Epithelial cell of umbilical artery (primary cell): ENCODE measurements around the gene CA9. TPM values are rescaled to one million over a fixed set of nuclear protein-coding genes. Genes with fewer than 3 reads are reported as not detected.

ENCODE experiments used
- total RNA-seq: library from RNA; depleted of rRNA; stranded (reverse); fragments of >200 nt; gene quantifications from 2 replicates; pipeline ENCODE4 v1.2.3, GENCODE V29; 2014

Gene CA9
- total RNA-seq = 0.15 TPM in 1 of 2 replicates, not detected in the other

GRCh38 chr9:35673132-35674024 lies at the start of gene CA9:
TSS of gene CA9 (plus strand) at chr9:35673928. CDS start at chr9:35673960, 32 bp downstream.

GRCh38 chr9:35650341-35651158 lies 23.2 kb upstream of the CA9 start, which contains the start of gene SIT1:
TSS of gene SIT1 (minus strand) at chr9:35650931. CDS start at chr9:35650853, 78 bp downstream.

GRCh38 chr9:35657546-35658136 lies 16.1 kb upstream of the CA9 start, which contains the start of gene RMRP:
TSS of gene RMRP (minus strand) at chr9:35658019.

GRCh38 chr9:35658137-35658967 lies 15.4 kb upstream of the CA9 start, which contains the start of gene CCDC107:
TSS of gene CCDC107 (plus strand) at chr9:35658292. CDS start at chr9:35658380, 88 bp downstream.

GRCh38 chr9:35664531-35665470 lies 8.9 kb upstream of the CA9 start, which contains the start of gene ARHGEF39:
TSS of gene ARHGEF39 (minus strand) at chr9:35665195. CDS start at chr9:35665169, 26 bp downstream.

GRCh38 chr9:35689542-35690293 lies 16.0 kb downstream of the CA9 start, which contains the start of gene TPM2:
TSS of gene TPM2 (minus strand) at chr9:35689925. CDS start at chr9:35689817, 108 bp downstream.

Other genes with a start within 250 kb of the CA9 start
- gene RUSC2, start 183.8 kb upstream of the CA9 start, total RNA-seq = 10.1 and 10.2 TPM in 2 replicates
- 3.6 and 4.7 TPM in 2 replicates for gene TESK1, start 68.7 kb upstream of the CA9 start, total RNA-seq
- not detected in 2 replicates for gene CD72, start 55.5 kb upstream of the CA9 start, total RNA-seq
- gene SIT1, start 23.0 kb upstream of the CA9 start, total RNA-seq = not detected in 2 replicates
- 14,209 and 20,786 TPM in 2 replicates for gene RMRP, start 15.9 kb upstream of the CA9 start, total RNA-seq
- 10.1 and 12.2 TPM in 2 replicates for gene CCDC107, start 15.6 kb upstream of the CA9 start, total RNA-seq
- 0.97 and 1.5 TPM in 2 replicates for gene ARHGEF39, start 8.7 kb upstream of the CA9 start, total RNA-seq
- gene TPM2, start 16.0 kb downstream of the CA9 start, total RNA-seq = 305 and 385 TPM in 2 replicates
- 223 and 265 TPM in 2 replicates for gene TLN1, start 58.3 kb downstream of the CA9 start, total RNA-seq
- gene CREB3, start 58.7 kb downstream of the CA9 start, total RNA-seq = 41.9 and 64.9 TPM in 2 replicates
- 110 and 138 TPM in 2 replicates for gene GBA2, start 75.3 kb downstream of the CA9 start, total RNA-seq
- gene RGP1, start 75.4 kb downstream of the CA9 start, total RNA-seq = 10.3 and 14.6 TPM in 2 replicates
- gene MSMP, start 80.3 kb downstream of the CA9 start, total RNA-seq = 91.8 and 187 TPM in 2 replicates
- gene NPR2, start 117.7 kb downstream of the CA9 start, total RNA-seq = 11.4 and 19.5 TPM in 2 replicates
- 0.32 TPM in 1 of 2 replicates, not detected in the other for gene SPAG8, start 138.3 kb downstream of the CA9 start, total RNA-seq
- 22.1 and 23.6 TPM in 2 replicates for gene HINT2, start 141.1 kb downstream of the CA9 start, total RNA-seq
- gene FAM221B, start 154.8 kb downstream of the CA9 start, total RNA-seq = not detected in 2 replicates
- gene TMEM8B, start 155.3 kb downstream of the CA9 start, total RNA-seq = under 0.01 and 0.91 TPM in 2 replicates
- gene OR13J1, start 196.5 kb downstream of the CA9 start, total RNA-seq = not detected in 2 replicates
- 0.76 and 3.2 TPM in 2 replicates for gene HRCT1, start 232.3 kb downstream of the CA9 start, total RNA-seq
- 10.3 and 14.3 TPM in 2 replicates for gene SPAAR, start 235.6 kb downstream of the CA9 start, total RNA-seq